ENCODE results near the gene EEF1A2. TPM values are rescaled to one million over a fixed set of nuclear protein-coding genes. Genes with fewer than 3 reads are reported as not detected.

EEF1A2 gene
- total and polyA plus RNA-seq, 10 donors: 0.39 to 1.4 (median 0.54) TPM

GRCh38 chr20:63451821-63452220 is 47.1 kb downstream of the EEF1A2 start:
- DNase-seq: no peak
- 91 to 94% (median 93%) methylated on average over 15 to 17 of the region's 17 CpGs for WGBS, 5 donors
- peaks cover 0 to 96% (median 64%) of the 10 kb centered on the region in 7 donors for H3K27me3 ChIP-seq (replicated peaks in 1 of 7)
- TF ChIP-seq CTCF (IDR thresholded peaks at IDR 0.05 in 8 of 11, conservative IDR thresholded peaks at IDR 0.05 in 3 of 11) (no peak), POLR2A (IDR thresholded peaks at IDR 0.05) (no peak), POLR2AphosphoS5 (IDR thresholded peaks at IDR 0.05) (no peak)
- no peaks in the 10 kb centered on the region for H3K36me3 ChIP-seq
- H3K4me3 ChIP-seq: no peak overlapping the region
- intact Hi-C loops (cut with DNase I; ENCODE audit: low total_unique reads): no loop called here
- no peaks in the 10 kb centered on the region for H3K9me3 ChIP-seq
- peaks cover 0 to 25% (median 15%) of the 10 kb centered on the region in 6 donors for H3K4me1 ChIP-seq
- no peak overlapping the region for H3K27ac ChIP-seq

GRCh38 chr20:63449796-63450730 is 48.8 kb downstream of the EEF1A2 start:
- intact Hi-C loops (cut with DNase I; ENCODE audit: low total_unique reads): no loop called here
- Histone ChIP-seq H3K9me3 (no peaks in the 10 kb centered on the region), H3K36me3 (no peaks in the 10 kb centered on the region), H3K4me1 (peaks cover 0 to 23% (median 15%) of the 10 kb centered on the region in 6 donors), H3K4me3 (no peak overlapping the region), H3K27me3 (replicated peaks in 1 of 7) (peaks cover 0 to 93% (median 48%) of the 10 kb centered on the region in 7 donors), H3K27ac (no peak overlapping the region)
- 76 to 93% (median 80%) methylated on average over 27 to 30 of the region's 30 CpGs for WGBS, 5 donors
- TF ChIP-seq POLR2AphosphoS5 (IDR thresholded peaks at IDR 0.05): peak in 1 of 3 donors; percentile 63
- TF ChIP-seq POLR2A (IDR thresholded peaks at IDR 0.05): no peak
- TF ChIP-seq CTCF (IDR thresholded peaks at IDR 0.05 in 8 of 11, conservative IDR thresholded peaks at IDR 0.05 in 3 of 11): no peak
- DNase-seq: no peak

GRCh38 chr20:63449025-63449424 is 49.9 kb downstream of the EEF1A2 start:
- no peak overlapping the region for H3K27ac ChIP-seq
- DNase-seq: no peak
- H3K27me3 ChIP-seq (replicated peaks in 1 of 7): peaks cover 0 to 91% (median 38%) of the 10 kb centered on the region in 7 donors
- intact Hi-C loops (cut with DNase I; ENCODE audit: low total_unique reads): no loop called here
- TF ChIP-seq POLR2AphosphoS5 (IDR thresholded peaks at IDR 0.05): no peak
- TF ChIP-seq POLR2A (IDR thresholded peaks at IDR 0.05): no peak
- TF ChIP-seq CTCF (IDR thresholded peaks at IDR 0.05 in 8 of 11, conservative IDR thresholded peaks at IDR 0.05 in 3 of 11): no peak
- no peaks in the 10 kb centered on the region for H3K36me3 ChIP-seq
- no peak overlapping the region for H3K4me3 ChIP-seq
- no peaks in the 10 kb centered on the region for H3K9me3 ChIP-seq
- 72 to 83% (median 81%) methylated on average over 5 of the region's 5 CpGs for WGBS, 5 donors
- H3K4me1 ChIP-seq: peaks cover 0 to 15% (median 7%) of the 10 kb centered on the region in 6 donors

- Histone ChIP-seq H3K27ac (no peak overlapping the region), H3K9me3 (no peaks in the 10 kb centered on the region), H3K27me3 (replicated peaks in 1 of 7) (peaks cover 0 to 81% (median 29%) of the 10 kb centered on the region in 7 donors), H3K4me1 (peaks cover 0 to 6% (median 0%) of the 10 kb centered on the region in 6 donors), H3K4me3 (no peak overlapping the region), H3K36me3 (no peaks in the 10 kb centered on the region)
- TF ChIP-seq POLR2A (IDR thresholded peaks at IDR 0.05): no peak
- no peak for TF ChIP-seq POLR2AphosphoS5 (IDR thresholded peaks at IDR 0.05)
- TF ChIP-seq CTCF (IDR thresholded peaks at IDR 0.05 in 8 of 11, conservative IDR thresholded peaks at IDR 0.05 in 3 of 11): no peak
- intact Hi-C loops (cut with DNase I; ENCODE audit: low total_unique reads): no loop called here
- WGBS, 5 donors: 63 to 74% (median 71%) methylated on average over 18 of the region's 18 CpGs
- DNase-seq: no peak
Observed at GRCh38 chr20:63448031-63448430, 50.9 kb downstream of the EEF1A2 start.

All from spleen (tissue), 11 donors.